Left lung (tissue), 10 donors: ENCODE results near the gene PFKFB3. TPM values are rescaled to one million over a fixed set of nuclear protein-coding genes. Genes with fewer than 3 reads are reported as not detected.

Experiments
- ATAC-seq: fragments of 200-7000 bp; cut with Tn5 transposase; one replicate; pipeline ENCODE4 v1.9.1; 2020; ENCODE audit warnings: moderate library complexity
- DNase-seq, 4 donors: peaks; one replicate each; pipeline ENCODE4 v3.0.0-alpha.2; 2013 to 2020
- H3K27ac ChIP-seq, 2 donors: fragments of 200-600 bp; sonication (generic) in 1 of 2; one replicate each; pipeline versions ENCODE4 v1.5.0 to v1.8.0; 2020 to 2021
- H3K27me3 ChIP-seq, 2 donors: fragments of 200-600 bp; sonication (generic) in 1 of 2; one replicate each; pipeline versions ENCODE4 v1.5.0 to v1.8.0; 2020 to 2021
- H3K36me3 ChIP-seq, 2 donors: fragments of 200-600 bp; sonication (generic) in 1 of 2; one replicate each; pipeline versions ENCODE4 v1.5.0 to v1.8.0; 2020 to 2021
- H3K4me1 ChIP-seq, 2 donors: fragments of 200-600 bp; one replicate each; pipeline ENCODE4 v1.8.0; 2021
- H3K4me3 ChIP-seq, 2 donors: fragments of 200-600 bp; sonication (generic) in 1 of 2; one replicate each; pipeline versions ENCODE4 v1.5.0 to v1.8.0; 2020 to 2021; ENCODE audit warnings: mild to moderate bottlenecking in 1 of 2
- H3K9me3 ChIP-seq, 2 donors: fragments of 200-600 bp; sonication (generic) in 1 of 2; one replicate each; pipeline versions ENCODE4 v1.5.0 to v1.8.0; 2020 to 2021
- CTCF ChIP-seq, 2 donors: fragments of 200-600 bp; sonication (generic) in 1 of 2; IDR thresholded peaks; one replicate each; pipeline versions ENCODE4 v1.5.0 to v1.8.0; 2021; ENCODE audit warnings: antibody characterized with exemption in 2 of 2
- intact Hi-C, 2 donors: fragments of 100-400 bp; cut with DNase I; formaldehyde crosslinking; loops; one replicate each; pipeline versions ENCODE4 v1.11.2 to v1.14.2; 2022
- polyA plus RNA-seq, 6 donors: library from polyadenylated mRNA; unstranded; fragments of 120-200 nt; gene quantifications; one replicate each; pipeline ENCODE4 v1.2.1, GENCODE V29; 2013; ENCODE audit not compliant: insufficient read length in 6 of 6
- total RNA-seq, 2 donors: library from RNA; stranded (reverse); fragmentation: NEBNext Ultra II Directional; extraction: Animal tissue kit (Norgen Biotek cat#: 25700); gene quantifications; one replicate each; pipeline ENCODE4 v1.2.1, GENCODE V29; 2021
- donor health status: DM: no; HTN: yes; CAD: no.
- donor health status: DM: no; HTN: no; CAD: no.

Gene PFKFB3
- total and polyA plus RNA-seq, 8 donors, result 15.3 to 120 (median 22.5) TPM

GRCh38 chr10:6200734-6201515 is 1.8 kb upstream of the PFKFB3 start:
- DNase-seq (peak in 3 of 4 donors; percentile 60 to 87 (median 63)), ATAC-seq (no peak)
- H3K4me1 ChIP-seq, result peaks cover 14 to 73% of the 10 kb centered on the region in 2 donors
- peaks cover 0 to 4% of the 10 kb centered on the region in 2 donors for H3K36me3 ChIP-seq
- no peak for TF ChIP-seq CTCF (IDR thresholded peaks at IDR 0.05)
- H3K9me3 ChIP-seq, result no peaks in the 10 kb centered on the region
- H3K27me3 ChIP-seq, result no peaks in the 10 kb centered on the region
- intact Hi-C loops, result loop anchor here in 1 of 2 donors (5.0 kb wide), 1 partner anchor 201 kb away; no protein-coding TSS in a partner anchor
- H3K27ac ChIP-seq, result peak overlapping the region; percentile 36 to 96
- peak overlapping the region; percentile 66 to 94 for H3K4me3 ChIP-seq

GRCh38 chr10:6201516-6201975 is 1.2 kb upstream of the PFKFB3 start:
- peak; percentile 57 to 94 (median 84) for DNase-seq

GRCh38 chr10:6202098-6202683 is 541 bp upstream of the PFKFB3 start:
- peaks cover 0 to 5% of the 10 kb centered on the region in 2 donors for H3K36me3 ChIP-seq
- peak overlapping the region; percentile 2 to 96 for H3K27ac ChIP-seq
- no peaks in the 10 kb centered on the region for H3K27me3 ChIP-seq
- H3K9me3 ChIP-seq, result no peaks in the 10 kb centered on the region
- H3K4me3 ChIP-seq, result peak overlapping the region; percentile 66 to 94
- ATAC-seq, result peak; percentile 7
- no peak for TF ChIP-seq CTCF (IDR thresholded peaks at IDR 0.05)
- intact Hi-C loops, result loop anchor here in 1 of 2 donors (5.0 kb wide), 1 partner anchor 200 kb away; no protein-coding TSS in a partner anchor
- DNase-seq, result peak in 1 of 4 donors; percentile 81
- peaks cover 14 to 63% of the 10 kb centered on the region in 2 donors for H3K4me1 ChIP-seq

More at GRCh38 chr10:6201516-6201975, 1.2 kb upstream of the PFKFB3 start:
- Histone ChIP-seq H3K4me3 (peak overlapping the region; percentile 66 to 94), H3K36me3 (peaks cover 0 to 4% of the 10 kb centered on the region in 2 donors), H3K4me1 (peaks cover 14 to 67% of the 10 kb centered on the region in 2 donors), H3K27me3 (no peaks in the 10 kb centered on the region), H3K27ac (peak overlapping the region; percentile 2 to 96), H3K9me3 (no peaks in the 10 kb centered on the region)
- TF ChIP-seq CTCF (IDR thresholded peaks at IDR 0.05), result no peak
- peak; percentile 60 for ATAC-seq
- intact Hi-C loops, result loop anchor here in 1 of 2 donors (5.0 kb wide), 1 partner anchor 201 kb away; no protein-coding TSS in a partner anchor

GRCh38 chr10:6203331-6204062 is 765 bp downstream of the PFKFB3 start:
- H3K4me1 ChIP-seq, result peaks cover 14 to 63% of the 10 kb centered on the region in 2 donors
- no peaks in the 10 kb centered on the region for H3K9me3 ChIP-seq
- intact Hi-C loops, result loop anchor here in 1 of 2 donors (5.0 kb wide), 1 partner anchor 199 kb away; no protein-coding TSS in a partner anchor
- no peaks in the 10 kb centered on the region for H3K27me3 ChIP-seq
- ATAC-seq (peak; percentile 52), DNase-seq (peak; percentile 55 to 93 (median 74))
- H3K27ac ChIP-seq, result peak overlapping the region; percentile 91 to 96
- TF ChIP-seq CTCF (IDR thresholded peaks at IDR 0.05), result peak in 1 of 2 donors; percentile 24
- H3K4me3 ChIP-seq, result peak overlapping the region; percentile 66 to 94
- H3K36me3 ChIP-seq, result peaks cover 0 to 10% of the 10 kb centered on the region in 2 donors
